ENCODE measurements around the gene RBM45. TPM values are rescaled to one million over a fixed set of nuclear protein-coding genes. Genes with fewer than 3 reads are reported as not detected.

RBM45 gene
- total RNA-seq, 1 donor from 2014 or later: 9.1 TPM

DNA sequence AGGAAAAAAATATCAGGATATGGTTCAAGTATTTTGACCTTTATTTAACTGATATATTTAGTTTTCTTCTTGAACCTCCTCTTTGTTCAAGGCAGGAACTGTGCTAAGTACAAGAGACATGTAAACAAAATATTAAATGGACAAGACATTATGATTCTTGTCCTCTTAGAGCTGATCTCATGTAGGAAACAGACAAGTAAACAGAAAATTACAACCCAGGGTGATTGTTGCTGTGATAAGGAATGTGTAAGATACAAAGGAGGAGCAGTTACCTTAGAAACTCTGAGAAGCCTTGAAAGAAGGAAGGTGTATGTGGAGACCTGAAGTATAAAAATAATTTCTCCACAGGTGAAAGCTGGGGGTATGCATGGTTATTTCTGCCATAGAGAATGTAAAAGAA is 12.9 kb downstream of the RBM45 start:
- H3K4me1 ChIP-seq: no peaks in the 10 kb centered on the region
- no peak overlapping the region for H3K27ac ChIP-seq
- intact Hi-C loops (cut with DNase I): no loop called here
- no peak for DNase-seq (ENCODE audit: extremely low spot score in 2 of 2)
- H3K27me3 ChIP-seq: no peaks in the 10 kb centered on the region
- peaks cover 0 to 65% of the 10 kb centered on the region in 2 donors for H3K36me3 ChIP-seq
- no peak overlapping the region for H3K4me3 ChIP-seq
- TF ChIP-seq POLR2A (IDR thresholded peaks at IDR 0.05) (no peak), POLR2AphosphoS5 (IDR thresholded peaks at IDR 0.05; ENCODE audit: insufficient read depth in 1 of 2, low read depth in 1 of 2) (no peak), CTCF (IDR thresholded peaks at IDR 0.05) (no peak)
- no peaks in the 10 kb centered on the region for H3K9me3 ChIP-seq

DNA sequence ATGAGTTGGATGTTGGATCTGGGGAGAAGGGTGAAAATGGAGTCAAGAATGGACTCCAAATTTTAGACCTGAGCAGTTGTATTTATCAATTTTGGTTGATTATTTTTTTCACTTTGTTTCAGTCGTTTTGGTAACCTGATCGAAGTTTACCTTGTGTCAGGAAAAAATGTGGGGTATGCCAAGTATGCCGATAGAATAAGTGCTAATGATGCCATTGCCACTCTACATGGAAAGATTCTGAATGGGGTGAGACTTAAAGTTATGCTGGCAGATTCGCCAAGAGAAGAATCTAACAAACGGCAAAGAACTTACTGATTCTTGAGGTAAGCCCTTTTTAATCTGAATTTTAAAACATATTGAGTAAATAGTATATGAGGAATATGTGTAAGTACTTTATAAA is 13.6 kb downstream of the RBM45 start:
- Histone ChIP-seq H3K4me3 (no peak overlapping the region), H3K36me3 (peaks cover 0 to 64% of the 10 kb centered on the region in 2 donors), H3K27ac (no peak overlapping the region), H3K4me1 (no peaks in the 10 kb centered on the region), H3K27me3 (no peaks in the 10 kb centered on the region), H3K9me3 (no peaks in the 10 kb centered on the region)
- no peak for DNase-seq (ENCODE audit: extremely low spot score in 2 of 2)
- intact Hi-C loops (cut with DNase I): no loop called here
- TF ChIP-seq POLR2AphosphoS5 (IDR thresholded peaks at IDR 0.05; ENCODE audit: insufficient read depth in 1 of 2, low read depth in 1 of 2) (no peak), CTCF (IDR thresholded peaks at IDR 0.05) (no peak), POLR2A (IDR thresholded peaks at IDR 0.05) (no peak)

GRCh38 chr2:178128836-178129630 is 16.8 kb downstream of the RBM45 start:
- H3K4me3 ChIP-seq: no peak overlapping the region
- no peaks in the 10 kb centered on the region for H3K4me1 ChIP-seq
- no peaks in the 10 kb centered on the region for H3K27me3 ChIP-seq
- peaks cover 0 to 43% of the 10 kb centered on the region in 2 donors for H3K36me3 ChIP-seq
- no peak for DNase-seq (ENCODE audit: extremely low spot score in 2 of 2)
- no peaks in the 10 kb centered on the region for H3K9me3 ChIP-seq
- no peak for TF ChIP-seq POLR2A (IDR thresholded peaks at IDR 0.05)
- no peak for TF ChIP-seq POLR2AphosphoS5 (IDR thresholded peaks at IDR 0.05; ENCODE audit: insufficient read depth in 1 of 2, low read depth in 1 of 2)
- TF ChIP-seq CTCF (IDR thresholded peaks at IDR 0.05): no peak
- no peak overlapping the region for H3K27ac ChIP-seq
- intact Hi-C loops (cut with DNase I): no loop called here

GRCh38 chr2:178136321-178137025 is 24.2 kb downstream of the RBM45 start:
- H3K9me3 ChIP-seq: no peaks in the 10 kb centered on the region
- DNase-seq (ENCODE audit: extremely low spot score in 2 of 2): no peak
- H3K4me1 ChIP-seq: no peaks in the 10 kb centered on the region
- intact Hi-C loops (cut with DNase I): loop anchor here (10.0 kb wide), 1 partner anchor 148 kb away; no protein-coding TSS in a partner anchor
- TF ChIP-seq POLR2AphosphoS5 (IDR thresholded peaks at IDR 0.05; ENCODE audit: insufficient read depth in 1 of 2, low read depth in 1 of 2) (no peak), POLR2A (IDR thresholded peaks at IDR 0.05) (no peak), CTCF (IDR thresholded peaks at IDR 0.05) (no peak)
- no peak overlapping the region for H3K4me3 ChIP-seq
- peaks cover 0 to 9% of the 10 kb centered on the region in 2 donors for H3K36me3 ChIP-seq
- H3K27me3 ChIP-seq: no peaks in the 10 kb centered on the region
- no peak overlapping the region for H3K27ac ChIP-seq
